GM23338 (cell line): Measurements from ENCODE around the gene SLC6A13.

Experiments used
- CREB1 ChIP-seq: fragments of 250-450 bp; sonication (Bioruptor Pico); IDR thresholded peaks from 2 replicates; pipeline ENCODE4 v1.5.0; 2020; ENCODE audit warnings: low read depth, mild to moderate bottlenecking, moderate library complexity
- CTCF ChIP-seq, 2 experiments: fragments of 200-600 bp in 1 of 2; sonication (generic) in 1 of 2; conservative IDR thresholded peaks; 2 replicates each; pipeline versions ENCODE4 v1.5.1 to v1.6.1; 2016 to 2017; ENCODE audit warnings: antibody characterized with exemption in 2 of 2, low read depth in 2 of 2, mild to moderate bottlenecking in 2 of 2, moderate library complexity in 1 of 2
- ETS1 ChIP-seq: IDR thresholded peaks from 2 replicates; pipeline ENCODE4 v1.6.1; 2016; ENCODE audit warnings: antibody characterized with exemption
- EZH2 ChIP-seq: fragments of 200-600 bp; sonication (generic); IDR thresholded peaks from one replicate; pipeline ENCODE4 v1.8.0; 2017; ENCODE audit warnings: antibody characterized with exemption, mild to moderate bottlenecking, low read depth; ENCODE audit not compliant: unreplicated experiment
- EZH2phosphoT487 ChIP-seq: fragments of 200-600 bp; sonication (generic); IDR thresholded peaks from one replicate; pipeline ENCODE4 v1.8.1; 2018; ENCODE audit warnings: antibody characterized with exemption; ENCODE audit not compliant: unreplicated experiment
- JUNB ChIP-seq: IDR thresholded peaks from one replicate; pipeline ENCODE4 v1.6.1; 2016; ENCODE audit warnings: antibody characterized with exemption; ENCODE audit not compliant: unreplicated experiment
- POLR2AphosphoS5 ChIP-seq: IDR thresholded peaks from 2 replicates; pipeline ENCODE4 v1.6.1; 2016; ENCODE audit warnings: antibody characterized with exemption, low read depth
- ZNF114 ChIP-seq: fragments of 250-450 bp; sonication (Bioruptor Pico); IDR thresholded peaks from 2 replicates; pipeline ENCODE4 v1.5.0; 2020; ENCODE audit warnings: mild to moderate bottlenecking, moderate library complexity

- no peak for TF ChIP-seq EZH2phosphoT487
- no peak for TF ChIP-seq EZH2
- TF ChIP-seq POLR2AphosphoS5, result no peak
- no peak for TF ChIP-seq CTCF (conservative IDR thresholded peaks at IDR 0.05; ENCODE audit: low read depth in 2 of 2)
- no peak for TF ChIP-seq CREB1 (CRISPR knock-in tag)
- TF ChIP-seq JUNB, result no peak
- no peak for TF ChIP-seq ETS1
- no peak for TF ChIP-seq ZNF114 (CRISPR knock-in tag)
Measured at GRCh38 chr12:175250-175649, 87.4 kb downstream of the SLC6A13 start.
